ENCODE measurements around the gene MTMR12. TPM values are rescaled to one million over a fixed set of nuclear protein-coding genes. Genes with fewer than 3 reads are reported as not detected.

MTMR12 gene
- total and polyA plus RNA-seq, 2 donors (not counting 1 experiment from before 2014, with no cell fraction given), result 9.6 to 29.2 TPM

GRCh38 chr5:32255540-32255900 lies 57.2 kb downstream of the MTMR12 start:
- peaks cover 21 to 87% of the 10 kb centered on the region in 2 experiments for H3K36me3 ChIP-seq (replicated peaks in 1 of 2; ENCODE audit: control extremely low read depth in 1 of 2, control insufficient read depth in 1 of 2, extremely low read depth in 1 of 2, insufficient read depth in 2 of 2, low read length in 1 of 2)
- no peak overlapping the region for H3K27ac Mint-ChIP-seq
- no peaks in the 10 kb centered on the region for H3K27me3 ChIP-seq (replicated peaks in 1 of 4; ENCODE audit: control extremely low read depth in 1 of 4, control insufficient read depth in 3 of 4, insufficient read depth in 4 of 4, low read length in 3 of 4)
- H3K4me3 ChIP-seq (ENCODE audit: control extremely low read depth in 1 of 5, extremely low read depth in 1 of 5, insufficient read depth in 1 of 5, low read depth in 2 of 5, low read length in 4 of 5), result no peak overlapping the region
- ChIA-PET CTCF (interaction anchor here (0.8 kb wide), 1 partner anchor 83 kb away, joined by 4 read pairs; no protein-coding TSS in a partner anchor), POLR2A (no interaction called here)
- no peak for DNase-seq
- no peak overlapping the region for H3K4me3 Mint-ChIP-seq
- TF ChIP-seq EZH2 (IDR thresholded peaks at IDR 0.05; ENCODE audit: borderline replicate concordance, insufficient read depth, low read depth, low read length, poor library complexity, severe bottlenecking) (no peak), CTCF (IDR thresholded peaks at IDR 0.05) (no peak)
- H4K20me1 ChIP-seq (ENCODE audit: control insufficient read depth, insufficient read depth, low read length, poor library complexity, severe bottlenecking), result no peaks in the 10 kb centered on the region
- H3K79me2 ChIP-seq (ENCODE audit: control insufficient read depth, insufficient read depth, low read length), result no peaks in the 10 kb centered on the region
- no peaks in the 10 kb centered on the region for H3K9me3 Mint-ChIP-seq (ENCODE audit: insufficient read depth)
- H3K9me3 ChIP-seq (ENCODE audit: control extremely low read depth in 1 of 3, control insufficient read depth in 2 of 3, insufficient read depth in 1 of 3, low read length in 2 of 3), result no peaks in the 10 kb centered on the region
- peaks cover 15% of the 10 kb centered on the region for H3K4me1 Mint-ChIP-seq
- H3K4me2 ChIP-seq (replicated peaks; ENCODE audit: low read depth, low read length, poor library complexity, severe bottlenecking), result no peak overlapping the region
- H2AFZ ChIP-seq (ENCODE audit: insufficient read depth, low read depth, low read length, poor library complexity, severe bottlenecking), result no peak overlapping the region
- H3K27ac ChIP-seq (ENCODE audit: low read length in 2 of 2), result no peak overlapping the region
- WGBS (ENCODE audit: insufficient coverage), result no CpG with 5 or more reads among the region's 2 CpGs
- peaks cover 0 to 4% of the 10 kb centered on the region in 2 donors for H3K4me1 ChIP-seq (ENCODE audit: control insufficient read depth in 2 of 2, insufficient read depth in 2 of 2, low read length in 2 of 2)
- intact Hi-C loops (cut with micrococcal nuclease), result no loop called here
- H3K27me3 Mint-ChIP-seq, result no peaks in the 10 kb centered on the region
- ATAC-seq (ENCODE audit: low read depth), result no peak
- no peak overlapping the region for H3K9ac ChIP-seq (ENCODE audit: low read length)

GRCh38 chr5:32254881-32255539 lies 57.7 kb downstream of the MTMR12 start:
- no peak overlapping the region for H2AFZ ChIP-seq (ENCODE audit: insufficient read depth, low read depth, low read length, poor library complexity, severe bottlenecking)
- H4K20me1 ChIP-seq (ENCODE audit: control insufficient read depth, insufficient read depth, low read length, poor library complexity, severe bottlenecking), result no peaks in the 10 kb centered on the region
- H3K9ac ChIP-seq (ENCODE audit: low read length), result no peak overlapping the region
- no peaks in the 10 kb centered on the region for H3K79me2 ChIP-seq (ENCODE audit: control insufficient read depth, insufficient read depth, low read length)
- H3K27me3 Mint-ChIP-seq, result no peaks in the 10 kb centered on the region
- no peak overlapping the region for H3K27ac ChIP-seq (ENCODE audit: low read length in 2 of 2)
- peaks cover 0 to 4% of the 10 kb centered on the region in 2 donors for H3K4me1 ChIP-seq (ENCODE audit: control insufficient read depth in 2 of 2, insufficient read depth in 2 of 2, low read length in 2 of 2)
- no peak overlapping the region for H3K4me2 ChIP-seq (replicated peaks; ENCODE audit: low read depth, low read length, poor library complexity, severe bottlenecking)
- 94% methylated on average over 5 of the region's 5 CpGs for WGBS (ENCODE audit: insufficient coverage)
- DNase-seq, result no peak
- peaks cover 23 to 87% of the 10 kb centered on the region in 2 experiments for H3K36me3 ChIP-seq (replicated peaks in 1 of 2; ENCODE audit: control extremely low read depth in 1 of 2, control insufficient read depth in 1 of 2, extremely low read depth in 1 of 2, insufficient read depth in 2 of 2, low read length in 1 of 2)
- H3K4me1 Mint-ChIP-seq, result peaks cover 12% of the 10 kb centered on the region
- no peak overlapping the region for H3K27ac Mint-ChIP-seq
- no peaks in the 10 kb centered on the region for H3K9me3 ChIP-seq (ENCODE audit: control extremely low read depth in 1 of 3, control insufficient read depth in 2 of 3, insufficient read depth in 1 of 3, low read length in 2 of 3)
- ChIA-PET CTCF (interaction anchor here (0.8 kb wide), 1 partner anchor 83 kb away, joined by 4 read pairs; no protein-coding TSS in a partner anchor), POLR2A (no interaction called here)
- no peak for ATAC-seq (ENCODE audit: low read depth)
- TF ChIP-seq EZH2 (IDR thresholded peaks at IDR 0.05; ENCODE audit: borderline replicate concordance, insufficient read depth, low read depth, low read length, poor library complexity, severe bottlenecking) (no peak), CTCF (IDR thresholded peaks at IDR 0.05) (no peak)
- intact Hi-C loops (cut with micrococcal nuclease), result no loop called here
- no peaks in the 10 kb centered on the region for H3K27me3 ChIP-seq (replicated peaks in 1 of 4; ENCODE audit: control extremely low read depth in 1 of 4, control insufficient read depth in 3 of 4, insufficient read depth in 4 of 4, low read length in 3 of 4)
- no peak overlapping the region for H3K4me3 ChIP-seq (ENCODE audit: control extremely low read depth in 1 of 5, extremely low read depth in 1 of 5, insufficient read depth in 1 of 5, low read depth in 2 of 5, low read length in 4 of 5)
- no peak overlapping the region for H3K4me3 Mint-ChIP-seq
- H3K9me3 Mint-ChIP-seq (ENCODE audit: insufficient read depth), result no peaks in the 10 kb centered on the region
